Measurements from ENCODE around the gene FEZ2. TPM values are rescaled to one million over a fixed set of nuclear protein-coding genes. Genes with fewer than 3 reads are reported as not detected.

The FEZ2 gene
- total RNA-seq, 1 donor, result 62.8 TPM

DNA sequence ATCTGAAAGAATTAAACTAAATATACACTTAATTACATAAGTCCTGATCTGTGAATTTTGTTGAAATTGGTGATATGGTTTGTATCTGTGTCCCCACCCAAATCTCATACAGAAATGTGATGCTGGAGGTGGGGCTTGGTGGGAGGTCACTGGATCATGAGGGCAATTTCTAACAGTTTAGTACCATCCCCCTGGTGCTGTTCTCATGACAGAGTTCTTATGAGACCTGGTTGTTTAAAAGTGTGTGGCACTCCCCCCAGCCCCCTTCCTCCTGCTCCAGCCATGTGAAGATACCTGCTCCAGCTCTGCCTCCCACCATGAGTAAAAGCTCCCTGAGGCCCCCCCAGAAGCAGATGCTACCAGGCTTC is 18.7 kb downstream of the FEZ2 start:
- TF ChIP-seq, protein P1, sequence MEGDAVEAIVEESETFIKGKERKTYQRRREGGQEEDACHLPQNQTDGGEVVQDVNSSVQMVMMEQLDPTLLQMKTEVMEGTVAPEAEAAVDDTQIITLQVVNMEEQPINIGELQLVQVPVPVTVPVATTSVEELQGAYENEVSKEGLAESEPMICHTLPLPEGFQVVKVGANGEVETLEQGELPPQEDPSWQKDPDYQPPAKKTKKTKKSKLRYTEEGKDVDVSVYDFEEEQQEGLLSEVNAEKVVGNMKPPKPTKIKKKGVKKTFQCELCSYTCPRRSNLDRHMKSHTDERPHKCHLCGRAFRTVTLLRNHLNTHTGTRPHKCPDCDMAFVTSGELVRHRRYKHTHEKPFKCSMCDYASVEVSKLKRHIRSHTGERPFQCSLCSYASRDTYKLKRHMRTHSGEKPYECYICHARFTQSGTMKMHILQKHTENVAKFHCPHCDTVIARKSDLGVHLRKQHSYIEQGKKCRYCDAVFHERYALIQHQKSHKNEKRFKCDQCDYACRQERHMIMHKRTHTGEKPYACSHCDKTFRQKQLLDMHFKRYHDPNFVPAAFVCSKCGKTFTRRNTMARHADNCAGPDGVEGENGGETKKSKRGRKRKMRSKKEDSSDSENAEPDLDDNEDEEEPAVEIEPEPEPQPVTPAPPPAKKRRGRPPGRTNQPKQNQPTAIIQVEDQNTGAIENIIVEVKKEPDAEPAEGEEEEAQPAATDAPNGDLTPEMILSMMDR (IDR thresholded peaks at IDR 0.05; ENCODE audit: insufficient read depth, low read length), result no peak
- H3K4me3 ChIP-seq (ENCODE audit: low read depth, low read length), result no peak overlapping the region
- no peak for DNase-seq (ENCODE audit: low read depth)

DNA sequence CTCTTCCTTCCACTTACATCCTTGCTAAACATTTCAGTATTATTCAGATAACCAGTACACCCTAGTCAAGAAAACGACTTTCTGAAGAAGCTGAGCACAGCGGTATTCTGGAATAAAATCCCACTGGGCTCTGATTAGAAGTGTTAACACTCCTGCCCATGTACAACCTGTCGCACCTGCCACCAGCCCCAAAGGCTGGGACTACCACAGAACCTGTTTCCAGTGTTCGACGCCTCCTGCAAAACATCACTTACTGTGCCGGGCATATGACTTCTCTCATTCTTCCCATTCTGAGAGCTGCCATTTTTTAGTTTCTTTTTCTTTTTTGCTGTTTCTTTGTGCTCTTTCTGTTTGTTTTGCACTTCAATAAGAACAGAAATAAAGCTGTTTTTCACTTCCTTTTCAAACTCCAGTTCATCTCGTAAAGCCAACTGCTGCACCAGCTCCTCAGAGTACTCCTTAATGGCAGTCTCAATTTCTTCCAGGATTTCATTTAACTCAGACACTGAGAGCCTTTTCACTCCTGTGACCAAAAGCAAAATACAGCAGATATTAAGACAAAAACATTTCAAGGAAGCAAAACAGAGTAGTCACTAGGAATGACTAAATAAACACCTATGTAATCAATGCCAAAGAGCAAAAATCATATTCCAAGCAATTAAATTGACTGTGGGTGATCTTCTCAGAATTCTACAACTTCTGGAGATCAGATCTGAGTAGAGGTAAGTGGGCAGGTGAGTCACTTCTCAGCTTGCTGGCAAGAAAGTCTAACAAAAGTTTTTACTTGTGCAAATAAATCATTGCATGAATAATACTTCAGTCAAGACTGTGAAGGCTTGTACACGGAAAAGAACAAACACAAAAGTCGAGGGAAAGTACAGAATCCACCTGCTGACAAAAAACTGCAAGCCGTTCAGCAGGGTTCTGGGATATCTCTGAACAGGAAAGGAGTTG is 19.3 kb downstream of the FEZ2 start:
- TF ChIP-seq, protein P1 (IDR thresholded peaks at IDR 0.05; ENCODE audit: insufficient read depth, low read length), result no peak
- H3K4me3 ChIP-seq (ENCODE audit: low read depth, low read length), result no peak overlapping the region
- DNase-seq (ENCODE audit: low read depth), result no peak

DNA sequence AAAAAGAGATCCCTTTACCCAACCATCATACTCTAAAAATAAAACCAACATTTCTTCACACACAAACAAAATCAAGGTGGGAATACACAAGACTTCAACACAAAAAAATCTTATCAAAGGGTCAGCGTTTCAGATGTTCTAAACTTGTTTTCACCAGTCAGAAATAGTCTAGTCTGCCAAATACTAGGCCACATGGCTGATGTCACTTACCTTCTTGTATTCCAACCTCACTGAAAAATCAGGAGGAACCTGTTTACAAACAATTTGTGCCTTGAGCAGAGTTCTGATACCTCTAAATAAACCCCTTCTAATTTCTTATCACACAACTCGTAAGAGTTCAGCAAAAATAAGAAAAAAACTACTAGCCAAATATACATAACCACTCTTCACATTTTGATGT is 20.1 kb downstream of the FEZ2 start:
- no peak for DNase-seq (ENCODE audit: low read depth)
- TF ChIP-seq, protein P1 (IDR thresholded peaks at IDR 0.05; ENCODE audit: insufficient read depth, low read length), result no peak

DNA sequence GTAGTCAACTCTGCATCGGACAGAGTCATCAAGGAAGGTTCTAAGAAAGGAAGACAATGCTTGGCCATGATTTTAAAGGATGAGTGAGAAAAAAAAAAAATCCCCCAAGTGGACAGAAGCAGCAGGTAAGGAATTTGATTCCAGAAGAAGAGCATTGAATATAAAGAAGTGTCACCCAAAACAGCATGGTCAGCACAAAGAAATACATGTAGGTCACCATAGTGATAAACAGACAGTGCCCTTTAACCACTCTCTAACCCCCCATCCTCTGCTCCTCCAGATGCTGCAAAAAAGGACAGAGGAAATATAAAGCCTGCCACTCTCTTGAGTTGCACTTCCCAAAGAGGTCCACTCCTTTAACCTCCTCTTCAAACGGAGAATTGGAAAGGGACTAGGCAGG is 23.4 kb downstream of the FEZ2 start:
- H3K4me3 ChIP-seq (ENCODE audit: low read depth, low read length), result no peak overlapping the region
- TF ChIP-seq, protein P1 (IDR thresholded peaks at IDR 0.05; ENCODE audit: insufficient read depth, low read length), result no peak
- DNase-seq (ENCODE audit: low read depth), result no peak

More for the DNA sequence above, 20.1 kb downstream of the FEZ2 start:
- no peak overlapping the region for H3K4me3 ChIP-seq (ENCODE audit: low read depth, low read length)

DNA sequence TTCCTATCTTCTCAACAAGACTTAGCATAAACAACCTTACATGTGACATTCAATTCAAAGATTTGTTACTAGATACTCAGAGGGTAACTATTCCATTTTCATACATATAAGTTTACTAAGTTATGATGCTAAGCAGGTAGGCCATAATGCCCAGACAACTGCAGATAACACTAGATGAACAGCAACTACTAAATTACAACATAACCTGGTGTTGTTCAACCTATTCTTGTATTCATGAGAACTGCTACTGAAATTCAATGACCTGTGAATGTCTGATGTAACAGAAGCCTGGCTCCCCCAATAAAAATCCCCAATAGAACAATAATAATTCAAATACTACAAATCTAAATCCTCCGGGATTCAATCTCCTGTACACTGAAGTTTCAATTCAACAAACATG is 24.8 kb downstream of the FEZ2 start:
- H3K4me3 ChIP-seq (ENCODE audit: low read depth, low read length), result no peak overlapping the region
- TF ChIP-seq, protein P1 (IDR thresholded peaks at IDR 0.05; ENCODE audit: insufficient read depth, low read length), result no peak
- no peak for DNase-seq (ENCODE audit: low read depth)

DNA sequence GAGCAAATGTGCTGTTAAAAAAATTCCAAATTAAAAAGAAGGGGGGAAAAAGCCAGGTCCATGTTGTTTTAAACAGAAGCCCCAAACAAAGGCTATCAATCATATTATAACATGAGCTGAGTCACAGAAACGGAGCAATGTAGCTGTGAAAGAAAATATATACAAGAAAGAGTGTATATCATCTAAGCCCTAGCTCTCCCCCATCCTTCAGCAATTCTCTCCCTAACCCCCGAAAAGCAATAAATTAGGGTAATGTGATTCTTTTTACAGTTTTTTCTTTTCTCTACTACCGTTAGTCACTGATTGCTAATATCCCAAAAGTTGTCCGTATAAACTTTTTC is 25.3 kb downstream of the FEZ2 start:
- DNase-seq (ENCODE audit: low read depth), result no peak
- TF ChIP-seq, protein P1 (IDR thresholded peaks at IDR 0.05; ENCODE audit: insufficient read depth, low read length), result no peak
- H3K4me3 ChIP-seq (ENCODE audit: low read depth, low read length), result no peak overlapping the region
